Panc1 (cell line): ENCODE results near the gene NRG2. TPM values are rescaled to one million over a fixed set of nuclear protein-coding genes. Genes with fewer than 3 reads are reported as not detected.

ENCODE experiments used
- ATAC-seq: fragments of 200-7000 bp; cut with Tn5 transposase; 2 replicates; pipeline ENCODE4 v1.9.1; 2020; ENCODE audit warnings: mild to moderate bottlenecking, moderate library complexity
- BruUV-seq: library from RNA; stranded (reverse); fragments of 400-500 nt; replicated peaks from 2 replicates; lab custom pipeline; 2021; lab: Mats Ljungman, UMichigan
- CTCF ChIA-PET: fragments of 300-600 bp; sonication (Branson Sonifier 250); formaldehyde crosslinking; loops from one replicate; lab custom pipeline; 2022; ENCODE audit warnings: antibody characterized with exemption; lab: Charles Lee
- POLR2A ChIA-PET: fragments of 300-600 bp; sonication (Branson Sonifier 250); formaldehyde crosslinking; loops from one replicate; lab custom pipeline; 2022; ENCODE audit warnings: antibody characterized with exemption; lab: Charles Lee
- DNase-seq: peaks from one replicate; pipeline ENCODE4 v3.0.0-alpha.2; 2010; ENCODE audit warnings: low read depth, low spot score
- H3K27ac ChIP-seq: 2 replicates; pipeline ENCODE4 v1.5.1; 2011; ENCODE audit warnings: mild to moderate bottlenecking, low read length, inconsistent platforms
- H3K27me3 ChIP-seq: fragments of 200-500 bp; sonication (Bioruptor generic); 2 replicates; pipeline ENCODE4 v1.6.0; 2014; ENCODE audit warnings: low read length, inconsistent platforms; ENCODE audit not compliant: control insufficient read depth, insufficient read depth
- H3K36me3 ChIP-seq: fragments of 200-500 bp; sonication (Bioruptor generic); 2 replicates; pipeline ENCODE4 v1.5.1; 2014; ENCODE audit warnings: inconsistent platforms, mild to moderate bottlenecking, low read length, moderate library complexity; ENCODE audit not compliant: control insufficient read depth, insufficient read depth
- H3K4me1 ChIP-seq: 2 replicates; pipeline ENCODE4 v1.5.1; 2011; ENCODE audit warnings: inconsistent platforms, mild to moderate bottlenecking, low read length, moderate library complexity; ENCODE audit not compliant: control insufficient read depth, insufficient read depth
- H3K4me3 ChIP-seq, 2 experiments: 2 replicates each; pipeline ENCODE4 v1.5.1; 2011 to 2012; ENCODE audit warnings: low read depth in 2 of 2, low read length in 2 of 2, mild to moderate bottlenecking in 2 of 2, inconsistent platforms in 1 of 2, moderate library complexity in 1 of 2
- H3K9me3 ChIP-seq: fragments of 200-500 bp; sonication (Bioruptor generic); 2 replicates; pipeline ENCODE4 v1.5.1; 2014; ENCODE audit warnings: low read depth, mild to moderate bottlenecking, inconsistent platforms, low read length, moderate library complexity; ENCODE audit not compliant: control insufficient read depth, insufficient read depth
- POLR2AphosphoS5 ChIP-seq: IDR thresholded peaks from 2 replicates; pipeline ENCODE4 v1.6.1; 2012; ENCODE audit warnings: mild to moderate bottlenecking, low read depth, low read length, moderate library complexity
- SIN3A ChIP-seq: IDR thresholded peaks from 2 replicates; pipeline ENCODE4 v1.6.1; 2012; ENCODE audit warnings: low read depth, mild to moderate bottlenecking, low read length, moderate library complexity, borderline replicate concordance; ENCODE audit not compliant: insufficient read depth
- TCF7L2 ChIP-seq: IDR thresholded peaks from 2 replicates; pipeline ENCODE4 v1.6.1; 2011; ENCODE audit warnings: mild to moderate bottlenecking, low read depth, low read length, inconsistent platforms
- in situ Hi-C: cut with HindIII; loops from 2 replicates; pipeline ENCODE4 v1.10.0; 2016; ENCODE audit warnings: low sequenced_read_pairs, low pct_unique_long_range_greater_than_20kb
- intact Hi-C: fragments of 100-400 bp; cut with micrococcal nuclease; formaldehyde crosslinking; loops from one replicate; pipeline ENCODE4 v1.10.0; 2022; ENCODE audit not compliant: unreplicated experiment
- total RNA-seq: library from RNA; stranded (reverse); gene quantifications from one replicate; pipeline ENCODE4 v1.2.1, GENCODE V29; 2021; ENCODE audit not compliant: unreplicated experiment
- TF ChIP-seq, protein P1 (sequence below), 2 experiments: IDR thresholded peaks; 2 replicates each; pipeline ENCODE4 v1.6.1; 2011 to 2012; ENCODE audit warnings: low read depth in 2 of 2, control low read depth in 1 of 2, low read length in 1 of 2, mild to moderate bottlenecking in 1 of 2, moderate library complexity in 1 of 2; ENCODE audit not compliant: insufficient read depth in 1 of 2
- TF ChIP-seq, protein P2 (sequence below): fragments of 450-650 bp; IDR thresholded peaks from 2 replicates; pipeline ENCODE4 v1.5.1; 2017; ENCODE audit warnings: mild to moderate bottlenecking

NRG2 gene
- total RNA-seq, 1 experiment from 2014 or later, result 20.2 TPM

DNA sequence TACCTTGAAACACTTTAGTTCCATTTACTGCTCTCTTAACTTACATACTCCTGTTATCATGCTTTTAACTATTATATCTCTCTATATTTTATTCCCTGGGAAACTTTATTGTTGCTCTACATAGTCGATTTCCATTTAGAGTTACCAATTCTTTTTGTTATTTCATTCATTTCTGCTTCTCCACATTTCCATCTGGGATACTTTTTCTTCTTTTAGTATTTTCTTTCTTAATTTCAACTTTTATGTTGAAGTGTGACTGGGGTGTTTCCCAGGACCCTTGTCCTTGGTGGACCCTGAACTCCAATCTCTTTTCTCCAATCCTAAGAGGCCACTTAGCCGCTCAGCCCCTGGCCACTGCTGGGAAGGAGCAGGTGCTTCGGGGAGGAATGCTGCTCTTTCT lies 211.5 kb downstream of the NRG2 start:
- no peaks in the 10 kb centered on the region for H3K9me3 ChIP-seq
- no peak overlapping the region for H3K4me3 ChIP-seq
- H3K27ac ChIP-seq, result no peak overlapping the region
- no peak for DNase-seq
- no peaks in the 10 kb centered on the region for H3K4me1 ChIP-seq
- POLR2A ChIA-PET, result no interaction called here
- no peaks in the 10 kb centered on the region for H3K36me3 ChIP-seq
- no peak for ATAC-seq
- in situ Hi-C loops, result no loop called here
- no TSS peak for BruUV-seq
- CTCF ChIA-PET, result no interaction called here
- TF ChIP-seq, protein P1, sequence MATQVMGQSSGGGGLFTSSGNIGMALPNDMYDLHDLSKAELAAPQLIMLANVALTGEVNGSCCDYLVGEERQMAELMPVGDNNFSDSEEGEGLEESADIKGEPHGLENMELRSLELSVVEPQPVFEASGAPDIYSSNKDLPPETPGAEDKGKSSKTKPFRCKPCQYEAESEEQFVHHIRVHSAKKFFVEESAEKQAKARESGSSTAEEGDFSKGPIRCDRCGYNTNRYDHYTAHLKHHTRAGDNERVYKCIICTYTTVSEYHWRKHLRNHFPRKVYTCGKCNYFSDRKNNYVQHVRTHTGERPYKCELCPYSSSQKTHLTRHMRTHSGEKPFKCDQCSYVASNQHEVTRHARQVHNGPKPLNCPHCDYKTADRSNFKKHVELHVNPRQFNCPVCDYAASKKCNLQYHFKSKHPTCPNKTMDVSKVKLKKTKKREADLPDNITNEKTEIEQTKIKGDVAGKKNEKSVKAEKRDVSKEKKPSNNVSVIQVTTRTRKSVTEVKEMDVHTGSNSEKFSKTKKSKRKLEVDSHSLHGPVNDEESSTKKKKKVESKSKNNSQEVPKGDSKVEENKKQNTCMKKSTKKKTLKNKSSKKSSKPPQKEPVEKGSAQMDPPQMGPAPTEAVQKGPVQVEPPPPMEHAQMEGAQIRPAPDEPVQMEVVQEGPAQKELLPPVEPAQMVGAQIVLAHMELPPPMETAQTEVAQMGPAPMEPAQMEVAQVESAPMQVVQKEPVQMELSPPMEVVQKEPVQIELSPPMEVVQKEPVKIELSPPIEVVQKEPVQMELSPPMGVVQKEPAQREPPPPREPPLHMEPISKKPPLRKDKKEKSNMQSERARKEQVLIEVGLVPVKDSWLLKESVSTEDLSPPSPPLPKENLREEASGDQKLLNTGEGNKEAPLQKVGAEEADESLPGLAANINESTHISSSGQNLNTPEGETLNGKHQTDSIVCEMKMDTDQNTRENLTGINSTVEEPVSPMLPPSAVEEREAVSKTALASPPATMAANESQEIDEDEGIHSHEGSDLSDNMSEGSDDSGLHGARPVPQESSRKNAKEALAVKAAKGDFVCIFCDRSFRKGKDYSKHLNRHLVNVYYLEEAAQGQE (IDR thresholded peaks at IDR 0.05; ENCODE audit: insufficient read depth in 1 of 2, low read depth in 2 of 2, low read length in 1 of 2), result no peak
- TF ChIP-seq SIN3A (no peak), TCF7L2 (no peak), POLR2AphosphoS5 (no peak)
- TF ChIP-seq, protein P2, sequence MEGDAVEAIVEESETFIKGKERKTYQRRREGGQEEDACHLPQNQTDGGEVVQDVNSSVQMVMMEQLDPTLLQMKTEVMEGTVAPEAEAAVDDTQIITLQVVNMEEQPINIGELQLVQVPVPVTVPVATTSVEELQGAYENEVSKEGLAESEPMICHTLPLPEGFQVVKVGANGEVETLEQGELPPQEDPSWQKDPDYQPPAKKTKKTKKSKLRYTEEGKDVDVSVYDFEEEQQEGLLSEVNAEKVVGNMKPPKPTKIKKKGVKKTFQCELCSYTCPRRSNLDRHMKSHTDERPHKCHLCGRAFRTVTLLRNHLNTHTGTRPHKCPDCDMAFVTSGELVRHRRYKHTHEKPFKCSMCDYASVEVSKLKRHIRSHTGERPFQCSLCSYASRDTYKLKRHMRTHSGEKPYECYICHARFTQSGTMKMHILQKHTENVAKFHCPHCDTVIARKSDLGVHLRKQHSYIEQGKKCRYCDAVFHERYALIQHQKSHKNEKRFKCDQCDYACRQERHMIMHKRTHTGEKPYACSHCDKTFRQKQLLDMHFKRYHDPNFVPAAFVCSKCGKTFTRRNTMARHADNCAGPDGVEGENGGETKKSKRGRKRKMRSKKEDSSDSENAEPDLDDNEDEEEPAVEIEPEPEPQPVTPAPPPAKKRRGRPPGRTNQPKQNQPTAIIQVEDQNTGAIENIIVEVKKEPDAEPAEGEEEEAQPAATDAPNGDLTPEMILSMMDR, result no peak
- intact Hi-C loops, result no loop called here
- peaks cover 23% of the 10 kb centered on the region for H3K27me3 ChIP-seq

DNA sequence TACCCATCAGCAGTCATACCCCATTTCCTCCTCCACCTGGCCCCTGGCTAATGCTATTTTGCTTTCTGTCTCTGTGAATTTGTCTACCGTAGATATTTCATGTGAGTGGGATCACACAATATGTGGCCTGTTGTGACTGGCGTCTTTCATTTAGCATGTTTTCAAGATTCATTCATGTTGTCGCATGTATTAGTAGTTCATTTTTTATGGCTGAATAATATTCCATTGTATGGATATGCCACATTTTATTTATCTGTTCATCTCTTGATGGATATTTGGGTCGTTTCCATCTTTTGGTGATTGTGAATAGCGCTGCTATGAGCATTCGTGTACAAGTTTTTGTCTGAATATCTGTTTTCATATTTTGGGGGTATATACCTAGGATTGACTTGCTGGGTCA lies 213.6 kb downstream of the NRG2 start:
- ATAC-seq (no peak), DNase-seq (no peak)
- no TSS peak for BruUV-seq
- Histone ChIP-seq H3K27me3 (peaks cover 23% of the 10 kb centered on the region), H3K4me3 (no peak overlapping the region), H3K4me1 (no peaks in the 10 kb centered on the region), H3K9me3 (no peaks in the 10 kb centered on the region), H3K27ac (no peak overlapping the region), H3K36me3 (no peaks in the 10 kb centered on the region)
- intact Hi-C loops, result no loop called here
- TF ChIP-seq POLR2AphosphoS5 (no peak), TCF7L2 (no peak), SIN3A (no peak)
- TF ChIP-seq, protein P1 (IDR thresholded peaks at IDR 0.05; ENCODE audit: insufficient read depth in 1 of 2, low read depth in 2 of 2, low read length in 1 of 2), result no peak
- TF ChIP-seq, protein P2, result no peak
- ChIA-PET POLR2A (interaction anchor here (0.8 kb wide), 1 partner anchor 117 kb away, joined by 3 read pairs; no protein-coding TSS in a partner anchor), CTCF (no interaction called here)
- in situ Hi-C loops, result no loop called here
